ENCODE results near the gene CD164. TPM values are rescaled to one million over a fixed set of nuclear protein-coding genes. Genes with fewer than 3 reads are reported as not detected.
A peak's percentile ranks its signal among the peaks of the same experiment; 100 is the strongest.

CD164 gene
- total and polyA plus RNA-seq, 4 donors, result 81.0 to 364 (median 150) TPM

GRCh38 chr6:109397020-109397419 lies 14.8 kb upstream of the CD164 start:
- Histone ChIP-seq H3K36me3 (ENCODE audit: control insufficient read depth, insufficient read depth, low read length) (no peaks in the 10 kb centered on the region), H3K27me3 (ENCODE audit: control insufficient read depth, insufficient read depth, low read length) (no peaks in the 10 kb centered on the region), H3K4me3 (ENCODE audit: low read depth, low read length) (no peak overlapping the region), H3K4me1 (ENCODE audit: control insufficient read depth, insufficient read depth, low read length) (no peaks in the 10 kb centered on the region), H3K9me3 (ENCODE audit: control insufficient read depth, insufficient read depth, low read length) (no peaks in the 10 kb centered on the region), H3K27ac (ENCODE audit: low read depth, low read length) (no peak overlapping the region)
- peak in 1 of 6 donors; percentile 8 for DNase-seq (ENCODE audit: low read depth in 4 of 6, low spot score in 6 of 6)
- WGBS (ENCODE audit: insufficient coverage), result no CpG with 5 or more reads among the region's 4 CpGs

- WGBS (ENCODE audit: insufficient coverage), result 97% methylated on average over 11 of the region's 12 CpGs
- DNase-seq (ENCODE audit: low read depth in 4 of 6, low spot score in 6 of 6), result no peak
- no peaks in the 10 kb centered on the region for H3K4me1 ChIP-seq (ENCODE audit: control insufficient read depth, insufficient read depth, low read length)
- H3K4me3 ChIP-seq (ENCODE audit: low read depth, low read length), result no peak overlapping the region
- no peaks in the 10 kb centered on the region for H3K9me3 ChIP-seq (ENCODE audit: control insufficient read depth, insufficient read depth, low read length)
- no peaks in the 10 kb centered on the region for H3K36me3 ChIP-seq (ENCODE audit: control insufficient read depth, insufficient read depth, low read length)
- H3K27me3 ChIP-seq (ENCODE audit: control insufficient read depth, insufficient read depth, low read length), result no peaks in the 10 kb centered on the region
- H3K27ac ChIP-seq (ENCODE audit: low read depth, low read length), result no peak overlapping the region
Observed at GRCh38 chr6:109396046-109396718, 13.9 kb upstream of the CD164 start.

GRCh38 chr6:109393886-109394281 lies 11.6 kb upstream of the CD164 start:
- Histone ChIP-seq H3K27ac (ENCODE audit: low read depth, low read length) (no peak overlapping the region), H3K4me1 (ENCODE audit: control insufficient read depth, insufficient read depth, low read length) (no peaks in the 10 kb centered on the region), H3K36me3 (ENCODE audit: control insufficient read depth, insufficient read depth, low read length) (no peaks in the 10 kb centered on the region), H3K9me3 (ENCODE audit: control insufficient read depth, insufficient read depth, low read length) (no peaks in the 10 kb centered on the region), H3K4me3 (ENCODE audit: low read depth, low read length) (no peak overlapping the region), H3K27me3 (ENCODE audit: control insufficient read depth, insufficient read depth, low read length) (no peaks in the 10 kb centered on the region)
- 75% methylated on average over 1 of the region's 2 CpGs for WGBS (ENCODE audit: insufficient coverage)
- no peak for DNase-seq (ENCODE audit: low read depth in 4 of 6, low spot score in 6 of 6)

GRCh38 chr6:109393157-109393885 lies 11.1 kb upstream of the CD164 start:
- DNase-seq (ENCODE audit: low read depth in 4 of 6, low spot score in 6 of 6), result no peak
- WGBS (ENCODE audit: insufficient coverage), result 97% methylated on average over 5 of the region's 5 CpGs
- no peaks in the 10 kb centered on the region for H3K4me1 ChIP-seq (ENCODE audit: control insufficient read depth, insufficient read depth, low read length)
- no peaks in the 10 kb centered on the region for H3K9me3 ChIP-seq (ENCODE audit: control insufficient read depth, insufficient read depth, low read length)
- no peaks in the 10 kb centered on the region for H3K27me3 ChIP-seq (ENCODE audit: control insufficient read depth, insufficient read depth, low read length)
- no peaks in the 10 kb centered on the region for H3K36me3 ChIP-seq (ENCODE audit: control insufficient read depth, insufficient read depth, low read length)
- H3K27ac ChIP-seq (ENCODE audit: low read depth, low read length), result no peak overlapping the region
- no peak overlapping the region for H3K4me3 ChIP-seq (ENCODE audit: low read depth, low read length)

GRCh38 chr6:109389650-109390274 lies 7.5 kb upstream of the CD164 start:
- Histone ChIP-seq H3K4me1 (ENCODE audit: control insufficient read depth, insufficient read depth, low read length) (no peaks in the 10 kb centered on the region), H3K4me3 (ENCODE audit: low read depth, low read length) (no peak overlapping the region), H3K27me3 (ENCODE audit: control insufficient read depth, insufficient read depth, low read length) (no peaks in the 10 kb centered on the region), H3K36me3 (ENCODE audit: control insufficient read depth, insufficient read depth, low read length) (no peaks in the 10 kb centered on the region), H3K9me3 (ENCODE audit: control insufficient read depth, insufficient read depth, low read length) (no peaks in the 10 kb centered on the region), H3K27ac (ENCODE audit: low read depth, low read length) (no peak overlapping the region)
- WGBS (ENCODE audit: insufficient coverage), result 35% methylated on average over 4 of the region's 6 CpGs
- DNase-seq (ENCODE audit: low read depth in 4 of 6, low spot score in 6 of 6), result peak in 1 of 6 donors; percentile 6

GRCh38 chr6:109388265-109388664 lies 6.0 kb upstream of the CD164 start:
- H3K9me3 ChIP-seq (ENCODE audit: control insufficient read depth, insufficient read depth, low read length), result no peaks in the 10 kb centered on the region
- no peak for DNase-seq (ENCODE audit: low read depth in 4 of 6, low spot score in 6 of 6)
- WGBS (ENCODE audit: insufficient coverage), result 83% methylated on average over 1 of the region's 1 CpG
- peaks cover 5% of the 10 kb centered on the region for H3K4me1 ChIP-seq (ENCODE audit: control insufficient read depth, insufficient read depth, low read length)
- H3K4me3 ChIP-seq (ENCODE audit: low read depth, low read length), result no peak overlapping the region
- no peaks in the 10 kb centered on the region for H3K27me3 ChIP-seq (ENCODE audit: control insufficient read depth, insufficient read depth, low read length)
- no peaks in the 10 kb centered on the region for H3K36me3 ChIP-seq (ENCODE audit: control insufficient read depth, insufficient read depth, low read length)
- no peak overlapping the region for H3K27ac ChIP-seq (ENCODE audit: low read depth, low read length)

GRCh38 chr6:109383438-109383940 lies 1.2 kb upstream of the CD164 start:
- Histone ChIP-seq H3K4me3 (ENCODE audit: low read depth, low read length) (peak overlapping the region; percentile 97), H3K9me3 (ENCODE audit: control insufficient read depth, insufficient read depth, low read length) (no peaks in the 10 kb centered on the region), H3K27me3 (ENCODE audit: control insufficient read depth, insufficient read depth, low read length) (no peaks in the 10 kb centered on the region), H3K36me3 (ENCODE audit: control insufficient read depth, insufficient read depth, low read length) (no peaks in the 10 kb centered on the region), H3K27ac (ENCODE audit: low read depth, low read length) (peak overlapping the region; percentile 98), H3K4me1 (ENCODE audit: control insufficient read depth, insufficient read depth, low read length) (peaks cover 5% of the 10 kb centered on the region)
- WGBS (ENCODE audit: insufficient coverage), result no CpG with 5 or more reads among the region's 5 CpGs
- no peak for DNase-seq (ENCODE audit: low read depth in 4 of 6, low spot score in 6 of 6)

- DNase-seq (ENCODE audit: low read depth in 4 of 6, low spot score in 6 of 6), result peak; percentile 80 to 98 (median 93)
- H3K4me1 ChIP-seq (ENCODE audit: control insufficient read depth, insufficient read depth, low read length), result peaks cover 5% of the 10 kb centered on the region
- no peaks in the 10 kb centered on the region for H3K9me3 ChIP-seq (ENCODE audit: control insufficient read depth, insufficient read depth, low read length)
- peak overlapping the region; percentile 98 for H3K27ac ChIP-seq (ENCODE audit: low read depth, low read length)
- WGBS (ENCODE audit: insufficient coverage), result 0% methylated on average over 36 of the region's 42 CpGs
- peak overlapping the region; percentile 97 for H3K4me3 ChIP-seq (ENCODE audit: low read depth, low read length)
- no peaks in the 10 kb centered on the region for H3K27me3 ChIP-seq (ENCODE audit: control insufficient read depth, insufficient read depth, low read length)
- H3K36me3 ChIP-seq (ENCODE audit: control insufficient read depth, insufficient read depth, low read length), result no peaks in the 10 kb centered on the region
Observed at GRCh38 chr6:109382576-109383437, 540 bp upstream of the CD164 start.
